Measurements from ENCODE around the gene LKAAEAR1.

The LKAAEAR1 gene

GRCh38 chr20:64067733-64068307 lies 16.4 kb downstream of the LKAAEAR1 start:
- TF ChIP-seq CTCF (IDR thresholded peaks at IDR 0.05; ENCODE audit: borderline replicate concordance, control extremely low read depth, extremely low read depth, insufficient read depth, missing control alignments), result no peak
- no peak for DNase-seq (ENCODE audit: low spot score)
- in situ Hi-C loops (cut with MboI; ENCODE audit: low sequenced_read_pairs, unreplicated experiment), result no loop called here

- no peak for TF ChIP-seq CTCF (IDR thresholded peaks at IDR 0.05; ENCODE audit: borderline replicate concordance, control extremely low read depth, extremely low read depth, insufficient read depth, missing control alignments)
- DNase-seq (ENCODE audit: low spot score), result no peak
- in situ Hi-C loops (cut with MboI; ENCODE audit: low sequenced_read_pairs, unreplicated experiment), result no loop called here
These were observed 17.1 kb downstream of the LKAAEAR1 start for GRCh38 chr20:64067005-64067632.

GRCh38 chr20:64065974-64066343 lies 18.2 kb downstream of the LKAAEAR1 start:
- TF ChIP-seq CTCF (IDR thresholded peaks at IDR 0.05; ENCODE audit: borderline replicate concordance, control extremely low read depth, extremely low read depth, insufficient read depth, missing control alignments), result no peak
- in situ Hi-C loops (cut with MboI; ENCODE audit: low sequenced_read_pairs, unreplicated experiment), result no loop called here
- DNase-seq (ENCODE audit: low spot score), result peak; percentile 85

- TF ChIP-seq CTCF (IDR thresholded peaks at IDR 0.05; ENCODE audit: borderline replicate concordance, control extremely low read depth, extremely low read depth, insufficient read depth, missing control alignments), result no peak
- in situ Hi-C loops (cut with MboI; ENCODE audit: low sequenced_read_pairs, unreplicated experiment), result no loop called here
- DNase-seq (ENCODE audit: low spot score), result no peak
These were observed 18.9 kb downstream of the LKAAEAR1 start for GRCh38 chr20:64065062-64065973.

GRCh38 chr20:64064145-64064698 lies 20.0 kb downstream of the LKAAEAR1 start:
- no peak for DNase-seq (ENCODE audit: low spot score)
- in situ Hi-C loops (cut with MboI; ENCODE audit: low sequenced_read_pairs, unreplicated experiment), result no loop called here
- no peak for TF ChIP-seq CTCF (IDR thresholded peaks at IDR 0.05; ENCODE audit: borderline replicate concordance, control extremely low read depth, extremely low read depth, insufficient read depth, missing control alignments)

GRCh38 chr20:64063389-64064144 lies 20.6 kb downstream of the LKAAEAR1 start:
- no peak for TF ChIP-seq CTCF (IDR thresholded peaks at IDR 0.05; ENCODE audit: borderline replicate concordance, control extremely low read depth, extremely low read depth, insufficient read depth, missing control alignments)
- in situ Hi-C loops (cut with MboI; ENCODE audit: low sequenced_read_pairs, unreplicated experiment), result no loop called here
- DNase-seq (ENCODE audit: low spot score), result no peak

Measured in GM13976 (cell line).